SK-N-SH (cell line): ENCODE data around the gene RADIL. TPM values are rescaled to one million over a fixed set of nuclear protein-coding genes. Genes with fewer than 3 reads are reported as not detected.

ENCODE experiments used
- CTCF ChIA-PET: fragments of 300-600, 350-600 bp; formaldehyde crosslinking; extraction: SDS; loops from one replicate; lab custom pipeline; 2021; lab: Yijun Ruan, JAX
- POLR2A ChIA-PET: fragments of 350-600 bp; sonication (Branson Sonifier 250); formaldehyde crosslinking; extraction: SDS; loops from one replicate; lab custom pipeline; 2020; ENCODE audit warnings: antibody characterized with exemption, inconsistent platforms; lab: Yijun Ruan, JAX
- DNase-seq: peaks from one replicate; pipeline ENCODE4 v3.0.0; 2012
- H2AFZ ChIP-seq: fragments of 200-600 bp; sonication (generic); 2 replicates; pipeline ENCODE4 v1.8.1; 2016; ENCODE audit warnings: antibody characterized with exemption, mild to moderate bottlenecking, low read depth
- H3F3A ChIP-seq: fragments of 200-600 bp; sonication (generic); replicated peaks from 2 replicates; pipeline ENCODE3; 2016; ENCODE audit warnings: antibody characterized with exemption, mild to moderate bottlenecking; ENCODE audit not compliant: insufficient read depth
- H3K27ac ChIP-seq, 2 experiments: fragments of 200-500 bp in 1 of 2; fragments of 200-600 bp in 1 of 2; sonication (Bioruptor generic) in 1 of 2; sonication (generic), shearing (Covaris generic) in 1 of 2; 2 replicates each; pipeline versions ENCODE4 v1.5.1 to v1.6.1; 2014 to 2016; ENCODE audit warnings: low read depth in 2 of 2, inconsistent platforms in 1 of 2, low read length in 1 of 2, mild to moderate bottlenecking in 1 of 2, mixed read lengths in 1 of 2
- H3K27me3 ChIP-seq: fragments of 200-600 bp; sonication (generic), shearing (Covaris generic); 2 replicates; pipeline ENCODE4 v1.6.1; 2016; ENCODE audit warnings: mixed run types; ENCODE audit not compliant: insufficient read depth
- H3K36me3 ChIP-seq, 2 experiments: fragments of 200-500 bp in 1 of 2; fragments of 200-600 bp in 1 of 2; sonication (Bioruptor generic) in 1 of 2; sonication (generic) in 1 of 2; replicated peaks in 1 of 2; 2 replicates each; pipeline versions ENCODE3 to v1.5.1; 2014 to 2016; ENCODE audit warnings: low read length in 1 of 2, mild to moderate bottlenecking in 1 of 2; ENCODE audit not compliant: insufficient read depth in 2 of 2, control insufficient read depth in 1 of 2
- H3K4me1 ChIP-seq, 2 experiments: fragments of 200-500 bp in 1 of 2; fragments of 200-600 bp in 1 of 2; sonication (Bioruptor generic) in 1 of 2; sonication (generic), shearing (Covaris generic) in 1 of 2; 2 replicates each; pipeline versions ENCODE4 v1.5.1 to v1.6.1; 2014 to 2016; ENCODE audit warnings: low read depth in 1 of 2, low read length in 1 of 2, mixed run types in 1 of 2; ENCODE audit not compliant: insufficient read depth in 2 of 2, control insufficient read depth in 1 of 2
- H3K4me2 ChIP-seq: fragments of 200-600 bp; sonication (generic), shearing (Covaris generic); 2 replicates; pipeline ENCODE4 v1.6.1; 2017; ENCODE audit warnings: mixed run types
- H3K4me3 ChIP-seq, 2 experiments: fragments of 200-500 bp in 1 of 2; fragments of 200-600 bp in 1 of 2; sonication (Bioruptor generic) in 1 of 2; sonication (generic), shearing (Covaris generic) in 1 of 2; 2 replicates each; pipeline versions ENCODE4 v1.5.1 to v1.8.1; 2014 to 2016; ENCODE audit warnings: low read depth in 2 of 2, inconsistent platforms in 1 of 2, low read length in 1 of 2, mild to moderate bottlenecking in 1 of 2, mixed read lengths in 1 of 2, moderate library complexity in 1 of 2
- H3K79me2 ChIP-seq: fragments of 200-600 bp; sonication (generic); 2 replicates; pipeline ENCODE4 v1.8.1; 2017; ENCODE audit warnings: mild to moderate bottlenecking; ENCODE audit not compliant: insufficient read depth
- H3K9ac ChIP-seq: fragments of 200-600 bp; sonication (generic); 2 replicates; pipeline ENCODE4 v1.6.1; 2017; ENCODE audit warnings: mixed run types
- H3K9me2 ChIP-seq: fragments of 200-600 bp; sonication (generic); 2 replicates; pipeline ENCODE4 v1.6.1; 2017; ENCODE audit warnings: mixed run types
- H3K9me3 ChIP-seq: fragments of 200-600 bp; sonication (generic); 2 replicates; pipeline ENCODE4 v1.6.1; 2017; ENCODE audit warnings: mixed run types, mild to moderate bottlenecking, moderate library complexity
- H4K20me1 ChIP-seq: fragments of 200-600 bp; sonication (generic); 2 replicates; pipeline ENCODE4 v1.6.1; 2017; ENCODE audit warnings: mild to moderate bottlenecking, mixed run types; ENCODE audit not compliant: insufficient read depth
- GABPA ChIP-seq: IDR thresholded peaks from 2 replicates; pipeline ENCODE4 v1.4.0; 2012; ENCODE audit warnings: low read depth, mild to moderate bottlenecking
- GATA2 ChIP-seq: sonication (generic); formaldehyde crosslinking; IDR thresholded peaks from 2 replicates; pipeline ENCODE4 v1.5.0; 2020; ENCODE audit warnings: mild to moderate bottlenecking, missing genetic modification reagents
- JUND ChIP-seq: IDR thresholded peaks from 2 replicates; pipeline ENCODE4 v1.4.0; 2012
- MEF2A ChIP-seq: IDR thresholded peaks from 2 replicates; pipeline ENCODE4 v1.4.0; 2012; ENCODE audit warnings: low read depth, borderline replicate concordance
- NRF1 ChIP-seq: IDR thresholded peaks from 2 replicates; pipeline ENCODE4 v1.6.1; 2012; ENCODE audit warnings: low read depth, mild to moderate bottlenecking, low read length
- POLR2AphosphoS5 ChIP-seq: IDR thresholded peaks from 2 replicates; pipeline ENCODE4 v1.6.1; 2012; ENCODE audit warnings: low read depth, low read length
- SMC3 ChIP-seq: IDR thresholded peaks from 2 replicates; pipeline ENCODE4 v1.6.1; 2012; ENCODE audit warnings: low read depth, low read length, improper control_type of control experiment
- TAF1 ChIP-seq: IDR thresholded peaks from 2 replicates; pipeline ENCODE4 v1.6.1; 2012; ENCODE audit warnings: low read depth, mild to moderate bottlenecking, low read length, moderate library complexity, borderline replicate concordance
- WGBS: methylation state at CpG from one replicate; pipeline ENCODE4 v1.1.6; 2017; ENCODE audit warnings: low lambda C conversion rate; 5-methylcytosine and 5-hydroxymethylcytosine counted together
- polyA plus RNA-seq, 3 experiments: library from polyadenylated mRNA; depleted of rRNA; stranded (reverse); fragments of >200 nt; gene quantifications; 2 replicates each; pipeline ENCODE4 v1.2.3, GENCODE V29; 2012
- TF ChIP-seq, protein P1 (sequence below): fragments of 200-600 bp; sonication (generic); IDR thresholded peaks from 2 replicates; pipeline ENCODE4 v1.6.1; 2017; ENCODE audit warnings: antibody characterized with exemption, mild to moderate bottlenecking, moderate library complexity

The RADIL gene
- polyA plus RNA-seq, 1 of the 3 experiments (the other 2 are of a cell fraction): 4.3 TPM

DNA sequence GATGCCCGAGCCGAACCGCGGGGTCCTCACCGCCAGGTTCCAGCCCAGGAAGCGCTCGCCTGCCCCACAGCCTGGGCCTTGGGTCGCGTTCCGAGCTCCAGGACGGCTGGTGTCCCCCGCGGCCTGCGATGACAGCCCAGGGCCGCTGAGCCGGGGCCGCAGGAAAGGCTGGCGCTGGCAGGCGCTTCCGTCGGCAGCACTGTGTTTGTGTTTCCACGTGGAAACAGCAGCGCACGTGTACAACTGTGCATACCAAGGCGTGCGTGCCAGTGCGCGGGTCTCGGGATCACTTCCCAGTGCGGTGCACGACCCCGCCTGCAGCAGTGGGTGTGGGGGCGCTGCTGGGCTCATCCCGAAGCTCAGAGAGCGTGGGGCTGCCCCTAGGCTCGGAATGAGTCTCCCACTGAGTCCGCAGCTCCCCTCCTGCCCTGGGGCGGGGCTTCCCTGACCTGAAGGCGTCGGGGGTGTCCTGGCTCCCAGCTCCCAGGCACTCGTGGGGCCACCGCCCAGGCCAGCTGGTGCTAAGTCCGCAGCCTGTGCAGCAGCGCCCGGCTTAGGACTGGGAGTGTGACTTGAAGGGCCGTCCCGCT, 90.9 kb downstream of the RADIL start:
- H4K20me1 ChIP-seq: no peaks in the 10 kb centered on the region
- no peaks in the 10 kb centered on the region for H3K27me3 ChIP-seq
- H3K9ac ChIP-seq: no peak overlapping the region
- H3K27ac ChIP-seq: no peak overlapping the region
- H3K36me3 ChIP-seq: peaks cover 15 to 51% of the 10 kb centered on the region in 2 experiments
- H3K79me2 ChIP-seq: no peaks in the 10 kb centered on the region
- no peaks in the 10 kb centered on the region for H3K9me3 ChIP-seq
- TF ChIP-seq POLR2AphosphoS5 (no peak), GATA2 (CRISPR knock-in tag) (no peak), TAF1 (no peak), GABPA (no peak), JUND (no peak)
- DNase-seq: no peak
- POLR2A ChIA-PET: interaction anchor here (0.5 to 1.9 kb wide), 2 partner anchors 17 to 644 kb away, joined by 3 to 6 read pairs; partner anchors contain the start of gene AP5Z1
- H3K4me2 ChIP-seq: no peak overlapping the region
- H3K9me2 ChIP-seq: no peaks in the 10 kb centered on the region
- H3K4me1 ChIP-seq: no peaks in the 10 kb centered on the region
- H3K4me3 ChIP-seq: no peak overlapping the region
- no peaks in the 10 kb centered on the region for H3F3A ChIP-seq
- CTCF ChIA-PET: interaction anchor here (1.0 to 5.2 kb wide), 10 partner anchors 9 to 382 kb away, joined by 3 to 31 read pairs (median 4); partner anchors contain the start of genes AP5Z1 and RADIL
- H2AFZ ChIP-seq: no peak overlapping the region
- 95% methylated on average over 26 of the region's 47 CpGs for WGBS

GRCh38 chr7:4791738-4792536, 91.6 kb downstream of the RADIL start:
- Histone ChIP-seq H3K79me2 (no peaks in the 10 kb centered on the region), H3K4me2 (no peak overlapping the region), H3K4me1 (no peaks in the 10 kb centered on the region), H3K36me3 (peaks cover 15 to 55% of the 10 kb centered on the region in 2 experiments), H3K27ac (no peak overlapping the region), H3K9ac (no peak overlapping the region), H3K27me3 (no peaks in the 10 kb centered on the region), H3F3A (no peaks in the 10 kb centered on the region), H3K4me3 (no peak overlapping the region; a peak in 1 of 4 replicates), H4K20me1 (no peaks in the 10 kb centered on the region), H3K9me3 (no peaks in the 10 kb centered on the region), H3K9me2 (no peaks in the 10 kb centered on the region), H2AFZ (no peak overlapping the region)
- CTCF ChIA-PET: interaction anchor here (1.0 to 5.2 kb wide), 11 partner anchors 10 to 383 kb away, joined by 3 to 31 read pairs (median 5); partner anchors contain the start of genes AP5Z1 and RADIL
- POLR2A ChIA-PET: no interaction called here
- TF ChIP-seq SMC3 (0 out of 2 replicates have a peak, but pooled peaks have one; percentile 13), NRF1 (no peak), MEF2A (no peak)
- TF ChIP-seq, protein P1, sequence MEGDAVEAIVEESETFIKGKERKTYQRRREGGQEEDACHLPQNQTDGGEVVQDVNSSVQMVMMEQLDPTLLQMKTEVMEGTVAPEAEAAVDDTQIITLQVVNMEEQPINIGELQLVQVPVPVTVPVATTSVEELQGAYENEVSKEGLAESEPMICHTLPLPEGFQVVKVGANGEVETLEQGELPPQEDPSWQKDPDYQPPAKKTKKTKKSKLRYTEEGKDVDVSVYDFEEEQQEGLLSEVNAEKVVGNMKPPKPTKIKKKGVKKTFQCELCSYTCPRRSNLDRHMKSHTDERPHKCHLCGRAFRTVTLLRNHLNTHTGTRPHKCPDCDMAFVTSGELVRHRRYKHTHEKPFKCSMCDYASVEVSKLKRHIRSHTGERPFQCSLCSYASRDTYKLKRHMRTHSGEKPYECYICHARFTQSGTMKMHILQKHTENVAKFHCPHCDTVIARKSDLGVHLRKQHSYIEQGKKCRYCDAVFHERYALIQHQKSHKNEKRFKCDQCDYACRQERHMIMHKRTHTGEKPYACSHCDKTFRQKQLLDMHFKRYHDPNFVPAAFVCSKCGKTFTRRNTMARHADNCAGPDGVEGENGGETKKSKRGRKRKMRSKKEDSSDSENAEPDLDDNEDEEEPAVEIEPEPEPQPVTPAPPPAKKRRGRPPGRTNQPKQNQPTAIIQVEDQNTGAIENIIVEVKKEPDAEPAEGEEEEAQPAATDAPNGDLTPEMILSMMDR: peak; percentile 61
- WGBS: 90% methylated on average over 35 of the region's 50 CpGs
- peak; percentile 96 for DNase-seq
